Neural cell (in vitro differentiated cells): Measurements from ENCODE around the gene PLBD2.

Source experiments
- CTCF ChIP-seq: fragments of 450-650 bp; IDR thresholded peaks from 2 replicates; pipeline ENCODE4 v1.5.1; 2014; ENCODE audit warnings: antibody characterized with exemption, mild to moderate bottlenecking, moderate library complexity; ENCODE audit not compliant: poor library complexity, severe bottlenecking
- MXI1 ChIP-seq: fragments of 450-650 bp; conservative IDR thresholded peaks from 2 replicates; pipeline ENCODE4 v1.6.1; 2014; ENCODE audit warnings: antibody characterized with exemption, mild to moderate bottlenecking; ENCODE audit not compliant: poor library complexity, severe bottlenecking
- POLR2AphosphoS5 ChIP-seq: IDR thresholded peaks from 2 replicates; pipeline ENCODE4 v1.6.1; 2012
- SMC3 ChIP-seq: fragments of 450-650 bp; conservative IDR thresholded peaks from 2 replicates; pipeline ENCODE4 v1.6.1; 2014; ENCODE audit warnings: antibody characterized with exemption, mild to moderate bottlenecking, moderate library complexity; ENCODE audit not compliant: poor library complexity

GRCh38 chr12:113364698-113365097 lies 6.3 kb downstream of the PLBD2 start:
- no peak for TF ChIP-seq CTCF
- no peak for TF ChIP-seq SMC3
- TF ChIP-seq POLR2AphosphoS5, result no peak
- TF ChIP-seq MXI1, result no peak
